Pancreas (tissue), 10 donors: ENCODE results near the gene PCNT. TPM values are rescaled to one million over a fixed set of nuclear protein-coding genes. Genes with fewer than 3 reads are reported as not detected.

Experiments used
- ATAC-seq, 4 donors: fragments of 200-7000 bp; cut with Tn5 transposase; one replicate each; pipeline versions ENCODE4 v1.8.0 to v1.9.1; 2020; ENCODE audit warnings: mild to moderate bottlenecking in 4 of 4, moderate library complexity in 4 of 4
- DNase-seq, 6 donors: peaks; one replicate each; pipeline ENCODE4 v3.0.0-alpha.2; 2020
- FAIRE-seq: peaks from 2 replicates; lab custom pipeline; 2012; peaks lifted over from hg19 to GRCh38; lab: Jason Lieb, UNC
- H3K27ac ChIP-seq, 4 donors: fragments of 200-600 bp; sonication (generic); 1 replicate in 3 of 4; 2 replicates in 1 of 4; pipeline versions ENCODE4 v1.5.0 to v1.8.0; 2020
- H3K27me3 ChIP-seq, 4 donors: fragments of 200-600 bp; one replicate each; pipeline ENCODE4 v1.8.0; 2021
- H3K36me3 ChIP-seq, 3 donors: fragments of 200-600 bp; sonication (generic) in 1 of 3; one replicate each; pipeline versions ENCODE4 v1.5.0 to v1.8.0; 2020 to 2021
- H3K4me1 ChIP-seq, 3 donors: fragments of 200-600 bp; one replicate each; pipeline ENCODE4 v1.8.0; 2021
- H3K4me3 ChIP-seq, 4 donors: fragments of 200-600 bp; sonication (generic) in 2 of 4; one replicate each; pipeline versions ENCODE4 v1.5.0 to v1.8.0; 2020 to 2021
- H3K9me3 ChIP-seq, 4 donors: fragments of 200-600 bp; one replicate each; pipeline ENCODE4 v1.8.0; 2021
- WGBS, 2 donors: extraction: QIAGEN DNeasy Blood & Tissue Kit; methylation state at CpG; one replicate each; pipeline ENCODE4 v1.1.7; 2013; 5-methylcytosine and 5-hydroxymethylcytosine counted together
- intact Hi-C, 3 donors: fragments of 100-400 bp; cut with DNase I; formaldehyde crosslinking; loops; one replicate each; pipeline versions ENCODE4 v1.11.1 to v1.14.2; 2022
- polyA plus RNA-seq, 2 donors: library from polyadenylated mRNA; stranded (reverse); fragments of 200-250 nt; gene quantifications; one replicate each; pipeline ENCODE4 v1.2.3, GENCODE V29; 2013
- total RNA-seq, 6 donors: library from RNA; stranded (reverse); fragmentation: NEBNext Ultra II Directional in 4 of 6; extraction: Animal tissue kit (Norgen Biotek cat#: 25700) in 4 of 6; gene quantifications; one replicate each; pipeline versions ENCODE4 v1.2.1 to v1.2.4, GENCODE V29; 2021 to 2023
- TF ChIP-seq, protein P1 (sequence below), 4 donors: fragments of 200-600 bp; sonication (generic) in 3 of 4; IDR thresholded peaks; one replicate each; pipeline versions ENCODE4 v1.5.0 to v1.8.0; 2021; ENCODE audit warnings: antibody characterized with exemption in 4 of 4
- donor health status: healthy with polysubstance abuse.
- donor health status: DM: no; HTN: no; CAD: no; lungs with moderate emphysema.
- donor health status: DM: no; HTN: no; CAD: no.
- donor health status: control.
- donor health status: control.
- donor health status: Bipolar disorder and iron deficiency.
- donor health status: DM: yes; HTN: yes; CAD: no.
- donor health status: DM: no; HTN: no; CAD: no.
- donor health status: DM: no; HTN: no; CAD: no.
- donor health status: DM: yes; HTN: yes; CAD: no.

The PCNT gene
- total and polyA plus RNA-seq, 8 donors = 8.1 to 15.5 (median 12.1) TPM

DNA sequence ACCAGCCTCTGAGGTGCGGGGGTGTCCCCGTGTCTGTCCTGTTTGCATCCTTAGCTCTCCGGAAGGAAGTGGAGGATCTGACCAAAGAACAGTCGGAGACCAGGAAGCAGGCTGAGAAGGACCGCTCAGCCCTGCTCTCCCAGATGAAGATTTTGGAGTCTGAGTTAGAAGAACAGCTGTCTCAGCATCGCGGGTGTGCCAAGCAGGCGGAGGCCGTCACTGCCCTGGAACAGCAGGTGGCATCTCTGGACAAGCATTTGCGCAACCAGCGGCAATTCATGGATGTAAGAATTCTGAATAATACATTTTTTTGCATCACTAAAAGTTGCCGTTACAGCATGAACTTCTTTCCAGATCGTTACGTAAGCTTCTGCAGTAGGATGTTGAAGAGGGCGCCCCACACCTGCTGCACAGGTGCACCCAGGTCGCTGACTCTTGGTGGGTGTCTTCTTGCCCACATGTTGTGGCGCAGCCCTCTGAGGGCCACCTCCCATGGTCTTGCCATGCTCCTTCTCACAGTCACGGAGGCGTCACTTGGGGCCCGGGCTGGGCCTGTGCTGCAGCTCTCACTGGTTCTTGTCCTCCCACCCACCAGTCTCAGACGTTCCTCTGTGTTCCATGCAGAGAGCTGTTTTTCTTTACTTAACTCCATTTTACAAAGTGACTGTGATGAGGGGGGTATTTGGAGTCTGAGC is 73.4 kb downstream of the PCNT start:
- no peak for DNase-seq
- no peak for ATAC-seq
- no peak for FAIRE-seq
- no peaks in the 10 kb centered on the region for H3K27me3 ChIP-seq
- intact Hi-C loops = no loop called here
- WGBS, 2 donors = 95 to 96% methylated on average over 21 of the region's 21 CpGs
- no peak overlapping the region for H3K4me3 ChIP-seq
- H3K9me3 ChIP-seq = no peaks in the 10 kb centered on the region
- TF ChIP-seq, protein P1, sequence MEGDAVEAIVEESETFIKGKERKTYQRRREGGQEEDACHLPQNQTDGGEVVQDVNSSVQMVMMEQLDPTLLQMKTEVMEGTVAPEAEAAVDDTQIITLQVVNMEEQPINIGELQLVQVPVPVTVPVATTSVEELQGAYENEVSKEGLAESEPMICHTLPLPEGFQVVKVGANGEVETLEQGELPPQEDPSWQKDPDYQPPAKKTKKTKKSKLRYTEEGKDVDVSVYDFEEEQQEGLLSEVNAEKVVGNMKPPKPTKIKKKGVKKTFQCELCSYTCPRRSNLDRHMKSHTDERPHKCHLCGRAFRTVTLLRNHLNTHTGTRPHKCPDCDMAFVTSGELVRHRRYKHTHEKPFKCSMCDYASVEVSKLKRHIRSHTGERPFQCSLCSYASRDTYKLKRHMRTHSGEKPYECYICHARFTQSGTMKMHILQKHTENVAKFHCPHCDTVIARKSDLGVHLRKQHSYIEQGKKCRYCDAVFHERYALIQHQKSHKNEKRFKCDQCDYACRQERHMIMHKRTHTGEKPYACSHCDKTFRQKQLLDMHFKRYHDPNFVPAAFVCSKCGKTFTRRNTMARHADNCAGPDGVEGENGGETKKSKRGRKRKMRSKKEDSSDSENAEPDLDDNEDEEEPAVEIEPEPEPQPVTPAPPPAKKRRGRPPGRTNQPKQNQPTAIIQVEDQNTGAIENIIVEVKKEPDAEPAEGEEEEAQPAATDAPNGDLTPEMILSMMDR (IDR thresholded peaks at IDR 0.05) = no peak
- H3K36me3 ChIP-seq = peaks cover 0 to 16% (median 0%) of the 10 kb centered on the region in 3 donors
- H3K27ac ChIP-seq = no peak overlapping the region
- no peaks in the 10 kb centered on the region for H3K4me1 ChIP-seq

DNA sequence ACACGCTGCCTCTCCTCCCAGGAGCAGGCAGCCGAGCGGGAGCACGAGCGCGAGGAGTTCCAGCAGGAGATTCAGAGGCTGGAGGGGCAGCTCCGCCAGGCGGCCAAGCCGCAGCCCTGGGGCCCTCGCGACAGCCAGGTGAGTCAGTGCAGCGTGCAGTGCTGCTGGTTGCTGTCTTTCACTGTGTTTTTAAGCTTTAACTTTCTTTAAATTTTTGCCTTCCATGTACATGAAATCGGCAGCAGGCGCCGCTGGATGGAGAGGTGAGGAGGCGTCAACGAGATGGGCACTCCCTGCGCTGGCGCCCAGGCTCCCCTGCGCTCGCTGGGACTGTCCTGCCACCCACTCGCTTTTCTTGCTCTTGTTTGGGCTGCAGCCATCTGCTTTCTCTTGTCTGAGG is 74.0 kb downstream of the PCNT start:
- no peak for FAIRE-seq
- Histone ChIP-seq H3K9me3 (no peaks in the 10 kb centered on the region), H3K27ac (no peak overlapping the region), H3K4me3 (no peak overlapping the region), H3K4me1 (no peaks in the 10 kb centered on the region), H3K27me3 (no peaks in the 10 kb centered on the region), H3K36me3 (peaks cover 0 to 21% (median 0%) of the 10 kb centered on the region in 3 donors)
- DNase-seq = no peak
- intact Hi-C loops = no loop called here
- TF ChIP-seq, protein P1 (IDR thresholded peaks at IDR 0.05) = no peak
- 94 to 96% methylated on average over 22 of the region's 22 CpGs for WGBS, 2 donors
- ATAC-seq = no peak

DNA sequence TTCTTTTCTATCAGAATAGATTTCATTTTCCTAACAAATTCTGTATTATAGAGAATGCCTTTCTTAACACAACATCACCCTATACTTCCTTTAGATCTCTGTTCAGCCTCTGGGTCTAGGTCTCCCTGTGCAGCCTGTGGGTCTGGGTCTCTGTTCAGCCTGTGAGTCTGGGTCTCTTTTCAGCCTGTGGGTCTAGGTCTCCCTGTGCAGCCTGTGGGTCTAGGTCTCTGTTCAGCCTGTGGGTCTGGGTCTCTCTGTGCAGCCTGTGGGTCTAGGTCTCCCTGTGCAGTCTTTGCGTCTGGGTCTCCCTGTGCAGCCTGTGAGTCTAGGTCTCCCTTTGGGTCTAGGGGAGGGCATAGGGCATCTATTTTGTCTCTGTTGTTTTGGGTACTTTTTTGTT is 75.2 kb downstream of the PCNT start:
- WGBS, 2 donors = 96% methylated on average over 1 of the region's 1 CpG
- no peak overlapping the region for H3K4me3 ChIP-seq
- ATAC-seq = no peak
- peaks cover 0 to 21% (median 0%) of the 10 kb centered on the region in 3 donors for H3K36me3 ChIP-seq
- no peaks in the 10 kb centered on the region for H3K4me1 ChIP-seq
- H3K27ac ChIP-seq = no peak overlapping the region
- intact Hi-C loops = no loop called here
- no peak for FAIRE-seq
- TF ChIP-seq, protein P1 (IDR thresholded peaks at IDR 0.05) = no peak
- no peak for DNase-seq
- H3K27me3 ChIP-seq = no peaks in the 10 kb centered on the region
- H3K9me3 ChIP-seq = no peaks in the 10 kb centered on the region

DNA sequence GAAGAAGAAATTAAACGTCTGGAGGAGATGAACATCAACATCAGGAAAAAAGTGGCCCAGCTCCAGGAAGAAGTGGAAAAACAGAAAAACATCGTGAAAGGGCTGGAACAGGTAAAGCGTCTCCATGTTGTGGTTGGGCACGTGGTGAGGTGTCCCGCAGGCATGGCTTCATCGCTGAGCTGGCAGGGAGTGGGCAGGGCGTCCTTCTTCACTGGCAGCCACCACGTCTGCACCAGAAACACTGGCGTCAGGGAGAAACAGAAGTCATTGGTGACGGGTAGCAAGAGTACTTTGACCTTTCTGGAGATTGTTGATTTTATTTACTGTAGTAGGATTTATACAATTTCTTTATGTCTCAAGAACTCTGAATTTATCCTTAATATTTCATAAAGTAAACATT is 75.7 kb downstream of the PCNT start:
- intact Hi-C loops = no loop called here
- H3K27ac ChIP-seq = no peak overlapping the region
- no peaks in the 10 kb centered on the region for H3K4me1 ChIP-seq
- FAIRE-seq (no peak), DNase-seq (no peak), ATAC-seq (no peak)
- TF ChIP-seq, protein P1 (IDR thresholded peaks at IDR 0.05) = no peak
- H3K4me3 ChIP-seq = no peak overlapping the region
- 79 to 85% methylated on average over 10 of the region's 10 CpGs for WGBS, 2 donors
- peaks cover 0 to 21% (median 0%) of the 10 kb centered on the region in 3 donors for H3K36me3 ChIP-seq
- H3K9me3 ChIP-seq = no peaks in the 10 kb centered on the region
- H3K27me3 ChIP-seq = no peaks in the 10 kb centered on the region

DNA sequence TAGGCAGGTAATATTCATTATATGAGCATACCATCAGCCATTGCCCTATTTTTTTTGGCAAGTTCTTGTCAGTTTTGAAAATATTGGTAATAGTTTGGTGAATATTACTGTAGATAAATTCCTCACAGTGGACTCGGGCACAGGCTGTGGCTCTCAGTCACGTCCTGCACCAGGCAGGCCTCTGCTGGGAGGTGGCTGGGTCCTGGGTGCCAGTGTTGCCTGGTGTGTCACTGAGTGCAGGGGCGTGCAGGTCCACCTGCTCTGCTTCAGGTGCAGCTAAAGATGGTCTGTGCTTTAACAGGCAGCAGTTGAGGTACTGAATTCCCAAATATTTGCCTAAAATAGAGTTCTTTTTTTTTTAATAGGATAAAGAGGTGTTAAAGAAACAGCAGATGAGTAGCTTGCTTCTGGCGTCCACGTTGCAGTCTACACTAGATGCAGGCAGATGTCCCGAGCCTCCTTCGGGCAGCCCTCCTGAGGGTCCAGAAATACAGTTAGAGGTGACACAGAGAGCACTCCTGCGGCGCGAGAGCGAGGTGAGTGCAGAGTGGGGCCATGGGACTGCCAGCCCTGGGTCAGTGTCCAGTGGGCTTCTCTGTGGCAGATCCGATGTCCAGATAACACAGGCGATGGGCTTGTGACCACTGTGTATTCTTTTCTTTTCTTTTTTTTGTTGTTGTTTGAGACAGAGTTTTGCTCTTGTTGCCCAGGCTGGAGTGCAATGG is 77.4 kb downstream of the PCNT start:
- Histone ChIP-seq H3K27ac (no peak overlapping the region), H3K4me3 (no peak overlapping the region), H3K36me3 (peaks cover 0 to 21% (median 0%) of the 10 kb centered on the region in 3 donors), H3K9me3 (no peaks in the 10 kb centered on the region), H3K4me1 (no peaks in the 10 kb centered on the region), H3K27me3 (no peaks in the 10 kb centered on the region)
- intact Hi-C loops = no loop called here
- FAIRE-seq (no peak), DNase-seq (no peak), ATAC-seq (no peak)
- TF ChIP-seq, protein P1 (IDR thresholded peaks at IDR 0.05) = no peak
- WGBS, 2 donors = 96% methylated on average over 13 of the region's 13 CpGs
